ENCODE measurements around the gene NUBP1.

The NUBP1 gene

GRCh38 chr16:10799736-10800135 is 56.1 kb downstream of the NUBP1 start:
- FAIRE-seq (no peak), DNase-seq (ENCODE audit: insufficient read length, low spot score) (no peak)

DNA sequence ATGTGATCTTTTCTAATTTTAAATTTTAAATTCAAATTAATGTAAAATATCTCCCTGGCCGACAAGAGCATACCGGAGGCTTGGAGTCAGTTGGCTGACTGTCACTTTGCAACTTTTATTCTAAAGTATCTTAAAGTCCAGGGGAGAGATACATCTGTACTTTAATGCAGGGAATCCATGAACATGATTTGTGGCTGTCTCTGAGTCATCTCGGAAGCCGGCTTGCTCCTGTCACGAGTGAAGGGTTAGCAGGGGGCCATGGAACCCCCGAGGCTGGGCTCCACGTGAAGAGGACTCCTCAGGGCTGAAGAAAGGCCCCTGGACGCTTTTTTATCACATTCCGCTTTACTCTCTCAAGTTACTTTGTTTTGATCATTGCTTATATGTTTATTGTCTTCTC is 61.7 kb downstream of the NUBP1 start:
- peak; percentile 40 for DNase-seq (ENCODE audit: insufficient read length, low spot score)
- FAIRE-seq = no peak

GRCh38 chr16:10806698-10807097 is 63.1 kb downstream of the NUBP1 start:
- no peak for FAIRE-seq

GRCh38 chr16:10808218-10808617 is 64.6 kb downstream of the NUBP1 start:
- DNase-seq (ENCODE audit: insufficient read length, low spot score) (no peak), FAIRE-seq (no peak)

More at GRCh38 chr16:10806698-10807097, 63.1 kb downstream of the NUBP1 start:
- DNase-seq (ENCODE audit: insufficient read length, low spot score) = no peak

DNA sequence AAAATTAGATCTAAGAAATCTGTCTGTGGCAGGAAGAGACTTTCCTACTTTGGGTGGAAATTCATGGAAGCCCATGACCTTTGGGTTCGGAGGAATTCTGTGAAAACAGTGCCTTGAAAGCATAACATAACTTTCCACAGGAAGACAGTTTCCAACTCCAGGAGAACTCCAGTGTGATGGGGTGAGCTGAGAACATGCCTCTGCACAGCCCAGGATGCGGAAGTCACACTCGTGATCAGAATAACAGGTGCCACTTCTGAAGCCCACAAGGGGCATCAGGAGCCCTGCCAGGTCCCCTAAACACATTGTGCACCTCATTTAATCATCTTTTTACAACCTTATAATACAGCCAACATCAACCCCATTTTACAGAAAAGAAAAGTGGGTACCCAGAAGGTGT is 65.2 kb downstream of the NUBP1 start:
- DNase-seq (ENCODE audit: insufficient read length, low spot score) (no peak), FAIRE-seq (no peak)

DNA sequence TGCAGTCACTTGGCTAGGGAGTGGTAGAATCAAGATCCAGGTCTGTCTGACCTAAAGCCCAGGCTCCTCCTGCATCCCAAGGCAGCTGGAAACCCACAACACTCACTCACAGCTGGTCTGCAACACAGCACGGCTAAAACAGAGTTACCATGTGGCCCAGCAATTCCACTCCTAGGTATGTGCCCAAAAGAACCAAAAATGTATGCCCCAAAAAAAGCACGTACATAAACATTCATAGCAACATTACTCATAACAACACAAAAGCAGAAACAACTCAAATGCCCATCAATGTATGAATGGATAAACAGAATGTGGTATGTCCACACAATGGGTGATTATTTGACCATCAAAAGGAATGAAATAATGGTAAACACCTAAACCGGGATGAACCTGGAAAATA is 66.1 kb downstream of the NUBP1 start:
- no peak for FAIRE-seq

DNA sequence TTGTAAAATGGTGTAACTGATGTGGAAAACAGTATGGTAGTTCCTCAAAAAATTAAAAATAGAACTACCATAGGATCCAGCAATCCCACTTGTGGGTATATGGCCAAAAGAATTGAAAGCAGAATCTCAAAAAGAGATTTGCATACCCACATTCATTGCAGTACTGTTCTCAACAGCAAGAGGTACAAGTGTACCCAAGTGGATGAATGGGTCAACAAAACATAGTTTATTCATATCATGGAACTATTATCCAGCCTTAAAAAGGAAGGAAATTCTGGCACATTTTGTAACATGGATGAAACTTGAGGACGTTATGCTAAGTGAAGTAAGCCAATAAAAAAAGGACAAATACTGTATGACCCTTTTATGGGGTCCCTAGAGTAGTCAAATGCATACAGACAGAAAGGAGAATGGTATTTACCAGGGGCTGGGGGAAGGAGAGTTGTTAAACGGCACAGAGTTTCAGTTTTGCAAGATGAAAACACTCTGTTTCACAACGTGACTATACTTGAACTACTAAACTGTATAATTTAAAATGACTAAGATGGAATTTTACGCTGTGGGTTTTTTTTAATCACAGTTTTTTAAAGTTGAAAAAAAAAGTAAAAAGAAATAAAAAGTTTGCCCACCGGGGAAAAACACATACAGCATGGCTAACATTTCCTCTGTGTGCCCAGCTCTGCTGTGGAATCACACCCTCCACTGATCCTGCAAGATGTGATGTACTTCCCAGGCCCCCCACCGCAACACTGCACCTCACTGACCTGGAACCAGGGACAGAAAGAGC is 68.9 kb downstream of the NUBP1 start:
- no peak for FAIRE-seq
- no peak for DNase-seq (ENCODE audit: insufficient read length, low spot score)

More for the DNA sequence above, 66.1 kb downstream of the NUBP1 start:
- no peak for DNase-seq (ENCODE audit: insufficient read length, low spot score)

DNA sequence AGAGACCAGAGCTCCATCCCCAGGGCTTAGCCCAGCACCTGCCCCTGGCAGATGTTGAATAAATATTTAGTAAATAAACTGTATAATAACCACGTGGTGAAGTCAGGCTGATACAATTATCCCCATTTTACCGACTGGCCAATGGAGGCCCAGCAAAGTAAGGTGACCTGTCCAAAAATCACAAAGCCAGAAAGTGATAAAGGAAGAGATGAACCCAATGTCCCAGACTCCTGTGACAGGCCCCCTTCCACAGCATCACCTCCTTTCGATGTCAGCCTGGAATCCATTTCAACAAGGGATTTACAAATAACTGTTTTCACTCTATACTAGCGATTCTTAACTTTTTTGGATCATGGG is 69.4 kb downstream of the NUBP1 start:
- DNase-seq (ENCODE audit: insufficient read length, low spot score) (no peak), FAIRE-seq (no peak)

DNA sequence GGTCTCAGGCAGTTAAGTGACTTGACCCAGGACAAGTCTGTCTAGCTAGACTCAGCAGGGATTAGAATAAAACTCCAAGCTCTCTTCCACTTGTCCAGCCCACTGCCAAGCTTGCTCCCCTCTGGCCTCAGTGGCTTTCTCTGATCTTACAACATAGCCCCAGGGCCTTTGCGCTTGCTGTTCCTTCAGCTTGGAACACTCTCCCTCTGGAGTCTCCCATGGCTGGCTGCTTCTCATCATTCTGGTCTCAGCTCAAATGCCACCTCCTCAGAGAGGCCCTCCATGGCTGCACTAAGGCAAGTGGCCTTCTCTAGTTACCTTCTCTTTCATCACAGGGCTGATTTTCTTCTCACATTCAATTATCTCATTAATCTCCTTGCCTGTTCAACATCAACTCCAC is 73.9 kb downstream of the NUBP1 start:
- DNase-seq (ENCODE audit: insufficient read length, low spot score) = no peak
- no peak for FAIRE-seq

DNA sequence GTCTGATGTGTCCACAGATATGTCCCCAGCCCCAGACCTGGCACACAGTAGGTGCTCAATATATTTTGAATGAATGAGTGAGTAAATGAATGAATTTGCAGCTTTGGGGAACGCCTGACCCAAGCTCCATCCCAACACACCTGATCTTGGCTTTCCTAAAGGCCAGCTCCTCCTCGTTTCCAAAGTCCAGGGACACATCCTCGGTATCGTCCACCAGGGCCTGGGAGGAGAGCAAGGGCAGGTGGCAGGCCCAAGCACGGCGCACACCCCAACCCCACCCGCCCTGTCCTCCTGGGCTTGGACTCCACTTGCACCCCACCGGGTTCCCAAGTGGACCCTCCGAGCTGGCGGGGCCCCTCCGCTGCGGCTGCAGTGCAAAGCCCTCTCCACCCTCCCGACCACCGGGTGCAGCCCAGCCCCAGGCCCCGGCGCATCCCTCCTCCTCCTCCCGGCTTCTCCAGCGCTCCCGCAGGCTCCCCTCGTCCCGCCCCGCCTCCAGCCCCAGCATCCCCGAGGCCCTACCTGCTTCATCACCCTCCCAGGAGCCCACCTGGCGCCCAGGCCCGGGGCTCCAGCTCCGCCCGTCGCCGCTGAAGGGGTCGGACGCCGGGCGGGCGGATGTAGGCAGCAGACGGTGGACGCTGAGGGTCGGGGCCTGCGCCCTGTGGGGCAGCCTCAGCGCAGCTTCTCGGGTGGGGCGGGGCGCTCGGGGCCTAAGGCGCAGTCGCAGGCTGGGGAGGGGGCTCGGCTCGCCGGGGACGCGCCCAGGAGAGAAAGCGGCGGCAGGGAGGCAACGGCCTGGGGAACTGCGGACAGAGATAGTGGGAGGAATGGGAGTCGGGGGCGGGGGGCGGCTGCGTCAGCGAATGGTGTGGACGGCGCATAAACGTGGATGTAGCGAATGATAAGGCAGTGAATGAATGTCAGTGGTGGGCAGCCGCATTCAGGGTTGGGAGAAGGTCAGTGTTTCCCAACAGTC is 74.6 kb downstream of the NUBP1 start, which contains the start of gene TVP23A:
Gene TVP23A, minus strand, starts transcription at position 832 of the 979 bp plus-strand sequence. Its CDS starts 301 bp downstream, at position 531.
- no peak for DNase-seq (ENCODE audit: insufficient read length, low spot score)
- no peak for FAIRE-seq
